ENCODE measurements around the gene NECTIN2. TPM values are rescaled to one million over a fixed set of nuclear protein-coding genes. Genes with fewer than 3 reads are reported as not detected.
"Not testable (repeated sequence)": the region's sequence is repeated elsewhere in the genome, so short reads cannot be mapped to it uniquely, and the experiment has no call there.

The NECTIN2 gene
- total RNA-seq, 1 experiment from 2014 or later: 115 TPM

DNA sequence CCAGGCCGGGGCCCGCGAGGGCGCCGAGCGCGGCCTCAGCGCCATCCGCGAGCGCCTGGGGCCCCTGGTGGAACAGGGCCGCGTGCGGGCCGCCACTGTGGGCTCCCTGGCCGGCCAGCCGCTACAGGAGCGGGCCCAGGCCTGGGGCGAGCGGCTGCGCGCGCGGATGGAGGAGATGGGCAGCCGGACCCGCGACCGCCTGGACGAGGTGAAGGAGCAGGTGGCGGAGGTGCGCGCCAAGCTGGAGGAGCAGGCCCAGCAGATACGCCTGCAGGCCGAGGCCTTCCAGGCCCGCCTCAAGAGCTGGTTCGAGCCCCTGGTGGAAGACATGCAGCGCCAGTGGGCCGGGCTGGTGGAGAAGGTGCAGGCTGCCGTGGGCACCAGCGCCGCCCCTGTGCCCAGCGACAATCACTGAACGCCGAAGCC is 62.8 kb downstream of the NECTIN2 start:
- Histone ChIP-seq H3K27me3 (ENCODE audit: insufficient read depth, low read depth) (no peaks in the 10 kb centered on the region), H2AFZ (no peak overlapping the region), H3F3A (ENCODE audit: insufficient read depth, low read depth) (peaks cover 32% of the 10 kb centered on the region; the same call in 1 of the 2 replicates), H3K9me3 (ENCODE audit: insufficient read depth, low read depth) (no peaks in the 10 kb centered on the region), H3K4me2 (no peak overlapping the region), H3K27ac (no peak overlapping the region), H3K79me2 (ENCODE audit: low read depth) (no peaks in the 10 kb centered on the region), H3K4me1 (replicated peaks; ENCODE audit: insufficient read depth) (peaks cover 12% of the 10 kb centered on the region), H3K36me3 (ENCODE audit: low read depth) (no peaks in the 10 kb centered on the region), H3K4me3 (no peak overlapping the region), H3K9me2 (ENCODE audit: insufficient read depth) (no peaks in the 10 kb centered on the region), H4K20me1 (ENCODE audit: insufficient read depth) (peaks cover 6% of the 10 kb centered on the region; the same call in 1 of the 2 replicates)
- peak in 1 of 2 experiments; percentile 5 for DNase-seq
- ChIA-PET CTCF (no interaction called here), POLR2A (ENCODE audit: unreplicated experiment) (no interaction called here)
- BruUV-seq (replicated peaks): no TSS peak
- no peak for TF ChIP-seq EZH2 (IDR thresholded peaks at IDR 0.05; ENCODE audit: low read depth)
- TF ChIP-seq CTCF (conservative IDR thresholded peaks at IDR 0.05): no peak
- intact Hi-C loops (cut with micrococcal nuclease; ENCODE audit: unreplicated experiment): loop anchor here (10.0 kb wide), 1 partner anchor 146 kb away; no protein-coding TSS in a partner anchor

DNA sequence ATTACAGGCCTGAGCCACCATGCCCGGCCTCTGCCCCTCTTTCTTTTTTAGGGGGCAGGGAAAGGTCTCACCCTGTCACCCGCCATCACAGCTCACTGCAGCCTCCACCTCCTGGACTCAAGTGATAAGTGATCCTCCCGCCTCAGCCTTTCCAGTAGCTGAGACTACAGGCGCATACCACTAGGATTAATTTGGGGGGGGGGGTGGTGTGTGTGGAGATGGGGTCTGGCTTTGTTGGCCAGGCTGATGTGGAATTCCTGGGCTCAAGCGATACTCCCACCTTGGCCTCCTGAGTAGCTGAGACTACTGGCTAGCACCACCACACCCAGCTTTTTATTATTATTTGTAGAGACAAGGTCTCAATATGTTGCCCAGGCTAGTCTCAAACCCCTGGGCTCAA is 63.7 kb downstream of the NECTIN2 start:
- H3K4me3 ChIP-seq: no peak overlapping the region
- BruUV-seq (replicated peaks): no TSS peak
- TF ChIP-seq EZH2 (IDR thresholded peaks at IDR 0.05; ENCODE audit: low read depth) (no peak), CTCF (conservative IDR thresholded peaks at IDR 0.05) (no peak)
- intact Hi-C loops (cut with micrococcal nuclease; ENCODE audit: unreplicated experiment): loop anchor here (10.0 kb wide), 1 partner anchor 145 kb away; no protein-coding TSS in a partner anchor
- no peaks in the 10 kb centered on the region for H3K36me3 ChIP-seq (ENCODE audit: low read depth)
- DNase-seq: peak in 1 of 2 experiments; percentile 24
- H3K79me2 ChIP-seq (ENCODE audit: low read depth): no peaks in the 10 kb centered on the region
- H3K4me1 ChIP-seq (replicated peaks; ENCODE audit: insufficient read depth): peaks cover 19% of the 10 kb centered on the region
- H3K9me3 ChIP-seq (ENCODE audit: insufficient read depth, low read depth): no peaks in the 10 kb centered on the region
- H3K27ac ChIP-seq: no peak overlapping the region
- H3K9me2 ChIP-seq (ENCODE audit: insufficient read depth): no peaks in the 10 kb centered on the region
- ChIA-PET CTCF (no interaction called here), POLR2A (ENCODE audit: unreplicated experiment) (no interaction called here)
- H3K27me3 ChIP-seq (ENCODE audit: insufficient read depth, low read depth): no peaks in the 10 kb centered on the region
- no peak overlapping the region for H3K4me2 ChIP-seq
- peaks cover 26% of the 10 kb centered on the region; the same call in 1 of the 2 replicates for H3F3A ChIP-seq (ENCODE audit: insufficient read depth, low read depth)
- no peaks in the 10 kb centered on the region for H4K20me1 ChIP-seq (ENCODE audit: insufficient read depth)
- H2AFZ ChIP-seq: no peak overlapping the region

- BruUV-seq (replicated peaks); CTCF ChIA-PET: not testable (repeated sequence)
Observed at GRCh38 chr19:44911896-44912295, 65.8 kb downstream of the NECTIN2 start.

GRCh38 chr19:44912854-44913253 is 66.8 kb downstream of the NECTIN2 start:
- DNase-seq: peak in 1 of 2 experiments; percentile 13
- Histone ChIP-seq H3K9me2 (ENCODE audit: insufficient read depth) (no peaks in the 10 kb centered on the region), H3K79me2 (ENCODE audit: low read depth) (no peaks in the 10 kb centered on the region), H3K36me3 (ENCODE audit: low read depth) (no peaks in the 10 kb centered on the region), H3K27ac (no peak overlapping the region), H3K4me1 (replicated peaks; ENCODE audit: insufficient read depth) (peaks cover 19% of the 10 kb centered on the region), H3K9me3 (ENCODE audit: insufficient read depth, low read depth) (no peaks in the 10 kb centered on the region), H2AFZ (no peak overlapping the region), H3F3A (ENCODE audit: insufficient read depth, low read depth) (peaks cover 13% of the 10 kb centered on the region; the same call in 1 of the 2 replicates), H3K4me3 (no peak overlapping the region), H3K27me3 (ENCODE audit: insufficient read depth, low read depth) (no peaks in the 10 kb centered on the region), H3K4me2 (no peak overlapping the region), H4K20me1 (ENCODE audit: insufficient read depth) (no peaks in the 10 kb centered on the region)
- CTCF ChIA-PET: interaction anchor here (0.6 kb wide), 1 partner anchor 69 kb away, joined by 4 read pairs; no protein-coding TSS in a partner anchor
- no peak for TF ChIP-seq EZH2 (IDR thresholded peaks at IDR 0.05; ENCODE audit: low read depth)
- TF ChIP-seq CTCF (conservative IDR thresholded peaks at IDR 0.05): no peak
- POLR2A ChIA-PET (ENCODE audit: unreplicated experiment): no interaction called here
- intact Hi-C loops (cut with micrococcal nuclease; ENCODE audit: unreplicated experiment): no loop called here
- BruUV-seq (replicated peaks): no TSS peak

More at GRCh38 chr19:44911896-44912295, 65.8 kb downstream of the NECTIN2 start:
- intact Hi-C loops (cut with micrococcal nuclease; ENCODE audit: unreplicated experiment); H3K27ac ChIP-seq; H2AFZ ChIP-seq; H3K9me2 ChIP-seq (ENCODE audit: insufficient read depth); H3K36me3 ChIP-seq (ENCODE audit: low read depth); POLR2A ChIA-PET (ENCODE audit: unreplicated experiment); H3K4me3 ChIP-seq; H4K20me1 ChIP-seq (ENCODE audit: insufficient read depth); H3K79me2 ChIP-seq (ENCODE audit: low read depth); H3K27me3 ChIP-seq (ENCODE audit: insufficient read depth, low read depth); H3K4me2 ChIP-seq; H3K9me3 ChIP-seq (ENCODE audit: insufficient read depth, low read depth): not testable (repeated sequence)
- peak in 1 of 2 experiments; percentile 0 for DNase-seq
- Histone ChIP-seq H3F3A (ENCODE audit: insufficient read depth, low read depth) (peaks cover 18% of the 10 kb centered on the region; the same call in 1 of the 2 replicates), H3K4me1 (replicated peaks; ENCODE audit: insufficient read depth) (peaks cover 19% of the 10 kb centered on the region)

GRCh38 chr19:44913512-44914432 is 67.7 kb downstream of the NECTIN2 start:
- BruUV-seq (replicated peaks); H3K9me3 ChIP-seq (ENCODE audit: insufficient read depth, low read depth); intact Hi-C loops (cut with micrococcal nuclease; ENCODE audit: unreplicated experiment); H3K27ac ChIP-seq; H3K36me3 ChIP-seq (ENCODE audit: low read depth); H3K9me2 ChIP-seq (ENCODE audit: insufficient read depth); H3K79me2 ChIP-seq (ENCODE audit: low read depth); H3K27me3 ChIP-seq (ENCODE audit: insufficient read depth, low read depth); POLR2A ChIA-PET (ENCODE audit: unreplicated experiment); H4K20me1 ChIP-seq (ENCODE audit: insufficient read depth): not testable (repeated sequence)
- H3F3A ChIP-seq (ENCODE audit: insufficient read depth, low read depth): peaks cover 13% of the 10 kb centered on the region; the same call in 1 of the 2 replicates
- peak overlapping the region; percentile 95; the same call in 1 of the 2 replicates for H2AFZ ChIP-seq
- H3K4me1 ChIP-seq (replicated peaks; ENCODE audit: insufficient read depth): peaks cover 19% of the 10 kb centered on the region
- CTCF ChIA-PET: interaction anchor here (0.6 kb wide), 1 partner anchor 69 kb away, joined by 4 read pairs; no protein-coding TSS in a partner anchor
- H3K4me2 ChIP-seq: peak overlapping the region; percentile 85
- DNase-seq: peak in 1 of 2 experiments; percentile 30
- peak overlapping the region; percentile 58; the same call in 1 of the 2 replicates for H3K4me3 ChIP-seq
